Esophagus (tissue), 2 donors: ENCODE data around the gene LAMA2. TPM values are rescaled to one million over a fixed set of nuclear protein-coding genes. Genes with fewer than 3 reads are reported as not detected.

Source experiments
- H3K27ac ChIP-seq, 2 donors: one replicate each; pipeline ENCODE4 v1.5.1; 2013; ENCODE audit warnings: low read depth in 2 of 2, mild to moderate bottlenecking in 2 of 2, inconsistent platforms in 1 of 2, low read length in 1 of 2, moderate library complexity in 1 of 2
- H3K27me3 ChIP-seq, 2 donors: one replicate each; pipeline ENCODE4 v1.6.1; 2013; ENCODE audit warnings: low read length in 2 of 2, control low read depth in 1 of 2, mild to moderate bottlenecking in 1 of 2; ENCODE audit not compliant: insufficient read depth in 2 of 2, control insufficient read depth in 1 of 2
- H3K36me3 ChIP-seq, 2 donors: one replicate each; pipeline ENCODE4 v1.6.1; 2013; ENCODE audit warnings: low read length in 1 of 2; ENCODE audit not compliant: control insufficient read depth in 2 of 2, insufficient read depth in 2 of 2
- H3K4me1 ChIP-seq, 2 donors: one replicate each; pipeline ENCODE4 v1.6.1; 2013; ENCODE audit warnings: low read length in 1 of 2; ENCODE audit not compliant: control insufficient read depth in 2 of 2, insufficient read depth in 2 of 2
- H3K4me3 ChIP-seq, 2 donors: one replicate each; pipeline ENCODE4 v1.5.1; 2013; ENCODE audit warnings: low read length in 2 of 2, mild to moderate bottlenecking in 2 of 2, low read depth in 1 of 2, moderate library complexity in 1 of 2
- H3K9me3 ChIP-seq, 2 donors: one replicate each; pipeline ENCODE4 v1.6.1; 2013; ENCODE audit warnings: mild to moderate bottlenecking in 2 of 2, low read depth in 1 of 2, low read length in 1 of 2, moderate library complexity in 1 of 2; ENCODE audit not compliant: control insufficient read depth in 2 of 2, insufficient read depth in 1 of 2
- WGBS, 2 donors: extraction: QIAGEN DNeasy Blood & Tissue Kit; methylation state at CpG; one replicate each; pipeline ENCODE4 v1.1.7; 2013; 5-methylcytosine and 5-hydroxymethylcytosine counted together
- polyA plus RNA-seq, 2 donors: library from polyadenylated mRNA; stranded (reverse); fragments of 200-250 nt; gene quantifications; one replicate each; pipeline ENCODE4 v1.2.3, GENCODE V29; 2013
- donor health status: healthy with polysubstance abuse.
- donor health status: Bipolar disorder and iron deficiency.

Gene LAMA2
- polyA plus RNA-seq, 2 donors = 0.67 to 2.7 TPM

DNA sequence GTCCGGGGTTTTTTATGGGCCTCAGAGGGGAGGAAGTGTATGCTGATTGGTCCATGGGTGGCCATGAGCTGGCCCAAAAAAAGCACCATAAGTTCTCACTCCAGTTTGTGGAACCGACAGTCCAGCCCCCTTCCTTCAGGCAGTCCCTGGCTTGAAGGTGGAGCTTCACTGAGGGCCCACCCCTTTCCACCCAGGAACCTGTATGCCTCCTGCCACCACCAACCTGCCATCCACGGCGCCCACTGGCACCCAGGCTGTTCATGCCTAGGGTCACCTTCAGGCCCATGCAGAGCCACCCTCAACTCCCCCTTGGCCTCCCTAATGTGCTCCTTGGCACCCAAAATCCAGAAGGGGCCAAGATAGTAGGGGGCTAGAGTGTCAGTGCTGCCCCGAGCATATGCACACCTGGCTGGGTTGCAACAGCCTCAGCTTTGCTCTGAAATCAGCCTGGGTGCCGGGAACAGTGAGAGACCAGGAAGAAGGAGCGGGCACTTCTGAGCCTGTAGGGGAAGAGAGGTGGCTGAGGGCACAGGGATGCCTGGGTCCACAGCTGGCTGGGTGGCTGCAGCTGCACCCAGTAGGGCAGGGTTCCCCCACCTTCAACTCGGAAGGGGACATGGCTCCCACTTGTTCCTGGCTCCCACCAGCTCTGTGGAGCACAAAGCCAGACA lies 534.6 kb downstream of the LAMA2 start:
- no peaks in the 10 kb centered on the region for H3K4me1 ChIP-seq
- H3K27me3 ChIP-seq = no peaks in the 10 kb centered on the region
- no peak overlapping the region for H3K4me3 ChIP-seq
- H3K9me3 ChIP-seq = no peaks in the 10 kb centered on the region
- WGBS, 2 donors = 94% methylated on average over 8 of the region's 8 CpGs
- H3K36me3 ChIP-seq = no peaks in the 10 kb centered on the region
- H3K27ac ChIP-seq = no peak overlapping the region

DNA sequence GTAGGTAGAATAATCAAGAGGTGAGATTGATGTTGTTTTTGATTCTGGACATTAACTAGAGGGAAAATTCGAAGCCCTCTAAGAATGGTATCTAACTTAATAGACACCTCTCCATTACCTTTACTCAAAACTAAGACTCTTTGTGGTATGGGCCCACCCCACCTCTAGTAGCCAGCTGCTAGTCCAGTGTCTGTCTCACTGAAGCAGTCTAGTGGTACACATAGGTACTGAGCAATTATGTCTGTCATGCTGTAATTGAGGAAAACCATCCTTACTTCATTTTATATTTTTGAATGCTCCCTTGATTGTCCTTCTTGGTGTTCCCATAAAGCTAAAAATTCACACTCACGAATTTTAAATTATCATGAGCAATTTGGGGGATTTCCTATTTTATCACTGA lies 536.4 kb downstream of the LAMA2 start:
- Histone ChIP-seq H3K9me3 (no peaks in the 10 kb centered on the region), H3K36me3 (no peaks in the 10 kb centered on the region), H3K4me1 (no peaks in the 10 kb centered on the region), H3K27ac (no peak overlapping the region), H3K4me3 (no peak overlapping the region), H3K27me3 (no peaks in the 10 kb centered on the region)
- 74 to 79% methylated on average over 2 of the region's 2 CpGs for WGBS, 2 donors

DNA sequence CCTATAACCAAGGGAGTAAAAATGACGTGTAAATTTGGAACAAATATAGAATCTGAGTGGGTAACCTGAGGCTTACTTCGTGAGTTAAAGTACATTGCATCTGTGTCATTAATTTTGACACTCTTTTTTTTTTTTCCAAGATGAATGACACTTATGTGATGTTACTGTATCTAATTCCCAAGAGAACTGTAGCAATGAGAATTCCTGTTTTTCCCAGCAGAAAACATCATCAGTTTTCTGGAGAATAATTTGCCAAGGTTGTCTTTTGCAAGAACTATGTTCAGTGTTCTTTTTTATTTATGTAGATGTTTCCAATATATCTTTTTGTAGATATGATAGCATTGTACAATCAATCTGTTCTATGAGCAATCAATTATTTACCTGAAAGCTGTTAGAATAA lies 543.4 kb downstream of the LAMA2 start:
- 51 to 58% methylated on average over 2 of the region's 2 CpGs for WGBS, 2 donors
- Histone ChIP-seq H3K27me3 (no peaks in the 10 kb centered on the region), H3K36me3 (no peaks in the 10 kb centered on the region), H3K27ac (no peak overlapping the region), H3K4me3 (no peak overlapping the region), H3K4me1 (no peaks in the 10 kb centered on the region), H3K9me3 (no peaks in the 10 kb centered on the region)

DNA sequence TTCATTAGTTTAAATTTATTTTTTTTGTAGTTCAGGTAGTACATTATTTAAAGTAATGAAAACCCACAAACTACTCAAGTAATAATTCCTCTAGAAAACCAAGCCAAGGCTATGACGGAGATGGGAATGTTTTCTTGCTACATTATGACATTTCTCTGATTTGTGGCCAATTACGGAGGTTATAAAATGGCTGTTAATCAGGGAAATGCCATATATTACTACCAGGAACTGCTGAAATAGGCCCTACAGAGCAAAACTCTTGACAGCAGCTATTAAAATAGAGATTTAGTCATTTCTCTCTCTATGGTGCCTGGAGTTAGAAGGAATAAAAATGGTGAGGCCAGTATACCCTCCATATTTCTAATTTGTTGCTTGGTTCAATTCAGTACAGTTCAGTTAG lies 547.0 kb downstream of the LAMA2 start:
- no peaks in the 10 kb centered on the region for H3K4me1 ChIP-seq
- no peaks in the 10 kb centered on the region for H3K27me3 ChIP-seq
- WGBS, 2 donors = 77 to 85% methylated on average over 2 of the region's 2 CpGs
- H3K9me3 ChIP-seq = no peaks in the 10 kb centered on the region
- H3K27ac ChIP-seq = no peak overlapping the region
- no peak overlapping the region for H3K4me3 ChIP-seq
- H3K36me3 ChIP-seq = no peaks in the 10 kb centered on the region

DNA sequence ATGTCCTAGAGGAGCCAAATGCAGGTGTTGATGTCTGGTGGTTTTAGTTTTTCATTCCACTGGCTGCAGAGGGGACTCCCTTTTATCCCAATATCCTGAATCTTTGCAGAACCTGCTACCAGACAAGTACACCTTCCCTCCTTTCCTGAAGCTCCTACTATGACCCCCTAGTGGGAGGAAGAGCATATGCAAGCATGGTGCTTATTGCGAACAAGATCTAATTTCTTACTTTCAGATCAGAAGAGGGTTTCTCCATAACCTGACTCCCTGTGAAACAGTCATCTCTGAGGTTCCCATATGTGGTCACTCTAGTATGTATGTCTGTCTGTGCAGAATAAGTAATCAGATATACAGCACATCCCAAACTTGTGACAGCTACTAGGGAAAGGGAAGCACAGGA lies 549.8 kb downstream of the LAMA2 start:
- H3K9me3 ChIP-seq = no peaks in the 10 kb centered on the region
- no peaks in the 10 kb centered on the region for H3K4me1 ChIP-seq
- no peak overlapping the region for H3K27ac ChIP-seq
- H3K4me3 ChIP-seq = no peak overlapping the region
- H3K27me3 ChIP-seq = no peaks in the 10 kb centered on the region
- WGBS, 2 donors = 80 to 93% methylated on average over 1 of the region's 1 CpG
- no peaks in the 10 kb centered on the region for H3K36me3 ChIP-seq

DNA sequence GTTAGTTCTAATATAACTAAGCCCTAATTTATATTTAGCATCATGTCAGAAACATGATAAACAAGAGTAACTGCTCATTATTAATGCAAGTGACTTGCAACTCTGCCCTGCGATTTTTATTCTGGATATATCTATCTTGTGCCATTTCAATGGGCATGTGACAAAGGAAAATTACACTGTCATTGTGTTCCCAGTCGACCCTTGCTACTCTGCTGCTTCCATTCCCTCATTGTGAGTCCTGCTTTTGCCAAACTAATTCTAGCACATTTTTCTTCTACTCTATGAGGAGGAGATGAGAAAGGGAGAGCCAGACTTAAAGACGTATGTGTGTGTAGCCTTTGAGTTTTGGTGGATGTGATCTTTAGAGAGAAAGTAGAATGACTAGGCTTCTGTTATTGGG lies 551.2 kb downstream of the LAMA2 start:
- Histone ChIP-seq H3K4me1 (no peaks in the 10 kb centered on the region), H3K9me3 (no peaks in the 10 kb centered on the region)

DNA sequence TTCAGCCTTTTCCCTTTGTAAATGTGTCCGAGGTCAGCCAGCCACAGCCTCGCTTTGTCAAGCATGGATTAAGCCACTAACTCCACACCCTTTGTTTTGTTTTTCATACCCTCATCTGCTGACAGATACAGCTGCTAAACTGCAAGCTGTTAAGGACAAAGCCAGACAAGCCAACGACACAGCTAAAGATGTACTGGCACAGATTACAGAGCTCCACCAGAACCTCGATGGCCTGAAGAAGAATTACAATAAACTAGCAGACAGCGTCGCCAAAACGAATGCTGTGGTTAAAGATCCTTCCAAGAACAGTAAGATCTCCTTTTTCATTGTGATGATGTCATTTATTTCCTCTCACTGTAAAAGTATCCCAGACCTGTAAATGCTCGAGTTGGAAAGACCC lies 557.8 kb downstream of the LAMA2 start:
- no peaks in the 10 kb centered on the region for H3K36me3 ChIP-seq
- 26 to 28% methylated on average over 8 of the region's 8 CpGs for WGBS, 2 donors
- no peak overlapping the region for H3K27ac ChIP-seq

More for the DNA sequence above, 551.2 kb downstream of the LAMA2 start:
- Histone ChIP-seq H3K27me3 (no peaks in the 10 kb centered on the region), H3K27ac (no peak overlapping the region), H3K36me3 (no peaks in the 10 kb centered on the region), H3K4me3 (no peak overlapping the region)
- WGBS, 2 donors = 66 to 80% methylated on average over 3 of the region's 3 CpGs

DNA sequence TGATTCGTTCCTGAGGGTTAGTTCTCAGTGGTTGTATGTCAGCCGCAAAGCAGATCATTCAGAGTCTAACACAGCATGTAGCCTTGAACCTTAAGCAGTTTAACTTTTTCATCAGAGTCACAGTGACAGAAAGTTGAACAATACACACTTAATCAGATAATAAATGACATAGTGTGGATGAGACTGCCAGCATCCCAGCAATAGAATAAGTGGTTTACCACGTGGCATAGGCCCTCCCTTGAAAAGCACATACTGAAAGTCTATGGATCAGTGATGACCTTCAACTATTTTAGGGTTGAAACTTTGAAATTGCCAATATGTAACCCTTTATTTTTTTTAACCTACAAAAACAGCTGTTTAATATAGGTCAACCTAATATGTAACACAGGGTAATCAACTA lies 561.7 kb downstream of the LAMA2 start:
- no peaks in the 10 kb centered on the region for H3K9me3 ChIP-seq
- 75 to 87% methylated on average over 3 of the region's 3 CpGs for WGBS, 2 donors
- H3K27ac ChIP-seq = no peak overlapping the region
- no peaks in the 10 kb centered on the region for H3K4me1 ChIP-seq
- no peak overlapping the region for H3K4me3 ChIP-seq
- H3K27me3 ChIP-seq = no peaks in the 10 kb centered on the region
- H3K36me3 ChIP-seq = no peaks in the 10 kb centered on the region

More for the DNA sequence above, 557.8 kb downstream of the LAMA2 start:
- Histone ChIP-seq H3K9me3 (no peaks in the 10 kb centered on the region), H3K4me3 (no peak overlapping the region), H3K27me3 (no peaks in the 10 kb centered on the region), H3K4me1 (no peaks in the 10 kb centered on the region)

DNA sequence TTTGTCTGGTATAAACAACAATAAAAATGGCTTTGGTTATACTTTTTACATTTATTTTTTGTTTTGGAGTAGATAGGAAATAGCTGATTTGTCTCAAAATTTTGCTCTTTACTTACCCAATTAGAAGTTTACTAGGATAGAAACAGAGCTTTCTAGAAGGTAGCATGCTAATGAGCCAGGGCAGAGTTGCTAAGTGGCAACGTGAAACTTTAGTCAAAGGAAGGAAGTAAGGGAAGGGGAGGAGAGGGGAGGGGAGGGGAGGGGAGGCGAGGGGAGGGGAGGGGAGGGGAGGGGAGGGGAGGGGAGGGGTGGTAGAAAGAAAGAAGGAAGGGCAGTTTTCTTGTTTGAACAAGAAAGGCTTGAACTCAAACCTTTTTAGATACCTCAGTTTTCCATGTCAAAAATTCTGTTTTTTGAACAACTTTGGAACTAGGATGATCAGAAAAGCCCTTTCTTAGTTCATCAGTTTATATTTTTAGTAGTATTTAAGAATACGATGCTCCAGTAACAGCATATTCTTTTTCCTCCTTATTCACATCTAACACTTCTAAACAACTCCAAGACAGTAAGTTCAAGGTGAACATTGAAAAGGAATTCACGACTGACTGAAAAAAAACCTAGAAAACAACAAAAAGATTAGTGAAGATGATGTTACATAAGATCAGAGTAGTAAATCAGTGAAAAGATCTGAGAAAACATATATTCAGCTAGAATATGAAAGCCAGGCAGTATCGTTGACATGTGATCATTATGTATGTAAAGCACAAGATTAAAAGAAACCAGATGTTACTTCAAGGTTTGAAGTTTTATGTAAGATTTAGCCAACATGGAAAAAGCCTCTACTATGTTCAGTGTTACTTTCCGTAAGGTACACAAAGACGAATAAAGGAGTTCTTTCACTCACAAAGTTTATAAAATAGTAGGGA lies 563.6 kb downstream of the LAMA2 start:
- H3K27me3 ChIP-seq = no peaks in the 10 kb centered on the region
- no peak overlapping the region for H3K4me3 ChIP-seq
- no peaks in the 10 kb centered on the region for H3K9me3 ChIP-seq
- no peaks in the 10 kb centered on the region for H3K4me1 ChIP-seq
- no peaks in the 10 kb centered on the region for H3K36me3 ChIP-seq
- 68 to 71% methylated on average over 6 of the region's 7 CpGs for WGBS, 2 donors
- no peak overlapping the region for H3K27ac ChIP-seq
